Adrenal gland (tissue), 5 donors: ENCODE results near the gene MDGA2.

Experiments
- POLR2A ChIP-seq, 2 donors: fragments of 450-650 bp; IDR thresholded peaks; one replicate each; pipeline ENCODE4 v1.6.1; 2017; ENCODE audit warnings: antibody characterized with exemption in 2 of 2, mild to moderate bottlenecking in 2 of 2, moderate library complexity in 1 of 2
- TF ChIP-seq, protein P1 (sequence below), 6 experiments: fragments of 450-650 bp in 4 of 6; fragments of 200-600 bp in 2 of 6; sonication (generic) in 1 of 6; IDR thresholded peaks; 1 replicate in 5 of 6; 2 replicates in 1 of 6; pipeline versions ENCODE4 v1.5.1 to v1.8.0; 2016 to 2021; ENCODE audit warnings: antibody characterized with exemption in 6 of 6, mild to moderate bottlenecking in 2 of 6, moderate library complexity in 1 of 6
- donor health status: DM: no; HTN: no; CAD: no.

DNA sequence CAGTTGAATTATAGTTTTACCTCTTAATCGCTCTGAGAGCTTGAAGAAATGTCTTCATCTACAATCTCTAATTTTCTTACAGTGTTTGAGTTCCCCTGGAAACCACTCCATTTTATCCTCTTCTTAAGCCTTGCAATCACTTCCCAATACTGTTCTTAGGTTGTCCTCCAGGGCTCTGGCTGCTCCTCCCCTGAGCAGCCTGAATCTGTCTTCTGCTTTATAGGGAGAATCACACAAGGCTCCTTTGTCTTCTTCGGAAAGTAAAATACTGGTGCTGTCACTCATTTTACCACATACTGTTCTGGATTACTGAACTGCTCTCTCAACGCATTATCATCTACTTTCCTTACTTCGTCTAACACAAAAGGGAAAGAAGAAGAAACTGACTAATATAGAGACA is 133.7 kb downstream of the MDGA2 start:
- TF ChIP-seq, protein P1, sequence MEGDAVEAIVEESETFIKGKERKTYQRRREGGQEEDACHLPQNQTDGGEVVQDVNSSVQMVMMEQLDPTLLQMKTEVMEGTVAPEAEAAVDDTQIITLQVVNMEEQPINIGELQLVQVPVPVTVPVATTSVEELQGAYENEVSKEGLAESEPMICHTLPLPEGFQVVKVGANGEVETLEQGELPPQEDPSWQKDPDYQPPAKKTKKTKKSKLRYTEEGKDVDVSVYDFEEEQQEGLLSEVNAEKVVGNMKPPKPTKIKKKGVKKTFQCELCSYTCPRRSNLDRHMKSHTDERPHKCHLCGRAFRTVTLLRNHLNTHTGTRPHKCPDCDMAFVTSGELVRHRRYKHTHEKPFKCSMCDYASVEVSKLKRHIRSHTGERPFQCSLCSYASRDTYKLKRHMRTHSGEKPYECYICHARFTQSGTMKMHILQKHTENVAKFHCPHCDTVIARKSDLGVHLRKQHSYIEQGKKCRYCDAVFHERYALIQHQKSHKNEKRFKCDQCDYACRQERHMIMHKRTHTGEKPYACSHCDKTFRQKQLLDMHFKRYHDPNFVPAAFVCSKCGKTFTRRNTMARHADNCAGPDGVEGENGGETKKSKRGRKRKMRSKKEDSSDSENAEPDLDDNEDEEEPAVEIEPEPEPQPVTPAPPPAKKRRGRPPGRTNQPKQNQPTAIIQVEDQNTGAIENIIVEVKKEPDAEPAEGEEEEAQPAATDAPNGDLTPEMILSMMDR (IDR thresholded peaks at IDR 0.05): no peak
- TF ChIP-seq POLR2A (IDR thresholded peaks at IDR 0.05): no peak
